ENCODE measurements around the gene FGD1. TPM values are rescaled to one million over a fixed set of nuclear protein-coding genes. Genes with fewer than 3 reads are reported as not detected.
A peak's percentile ranks its signal among the peaks of the same experiment; 100 is the strongest.

The FGD1 gene
- total and polyA plus RNA-seq, 5 experiments from 2014 or later, result 0.11 to 1.8 (median 0.95) TPM; not detected in 1

DNA sequence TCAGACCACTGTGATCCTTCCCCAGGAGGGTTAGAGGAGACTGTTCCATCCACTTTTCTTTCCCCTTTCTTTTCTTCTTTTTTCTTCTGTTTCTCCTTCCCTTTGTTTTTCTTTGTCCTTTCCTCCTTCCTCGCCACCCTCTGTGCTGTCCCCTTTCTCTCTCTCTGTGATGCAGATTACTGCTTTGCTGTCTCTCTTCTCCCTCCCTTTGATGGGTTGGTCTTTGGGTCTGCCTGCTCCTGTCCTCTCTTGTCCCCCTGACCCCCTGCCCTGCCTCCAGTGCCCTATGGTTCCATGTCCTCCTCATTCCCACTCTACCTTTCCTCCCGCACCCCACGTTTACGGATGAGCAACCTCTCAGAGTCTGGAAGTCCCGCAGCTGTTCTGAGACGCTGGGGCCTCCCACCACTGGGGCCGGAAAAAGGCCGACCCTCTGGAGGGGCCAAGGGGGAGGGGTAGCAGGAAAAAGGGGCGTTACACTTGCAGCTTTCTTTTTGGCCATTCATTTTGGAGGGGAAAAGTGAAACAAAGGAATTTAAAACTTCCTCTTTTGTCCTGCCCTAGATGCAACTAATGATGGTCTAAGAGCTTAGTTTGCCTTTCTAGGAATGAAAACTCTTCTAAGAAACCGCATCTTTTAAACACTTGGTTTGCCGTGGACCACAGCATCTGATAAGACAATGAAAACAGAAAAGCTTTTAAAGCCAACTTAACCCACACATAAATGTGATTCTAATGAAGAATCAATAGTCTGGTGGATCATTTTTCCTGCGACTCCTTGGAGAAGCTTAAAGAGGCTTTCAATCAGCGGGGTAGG, 80.3 kb downstream of the FGD1 start:
- ATAC-seq (no peak), DNase-seq (no peak)
- Mint-ChIP-seq H3K27ac (peak overlapping the region in 2 of 10 donors; percentile 51 to 68), H3K4me1 (peaks cover 0 to 11% (median 8%) of the 10 kb centered on the region in 4 donors), H3K36me3 (peaks cover 0 to 4% (median 0%) of the 10 kb centered on the region in 3 donors), H3K4me3 (peak overlapping the region in 1 of 10 donors; percentile 26), H3K9me3 (no peaks in the 10 kb centered on the region), H3K27me3 (peaks cover 0 to 21% (median 15%) of the 10 kb centered on the region in 5 donors)
- POLR2A ChIA-PET, result no interaction called here

DNA sequence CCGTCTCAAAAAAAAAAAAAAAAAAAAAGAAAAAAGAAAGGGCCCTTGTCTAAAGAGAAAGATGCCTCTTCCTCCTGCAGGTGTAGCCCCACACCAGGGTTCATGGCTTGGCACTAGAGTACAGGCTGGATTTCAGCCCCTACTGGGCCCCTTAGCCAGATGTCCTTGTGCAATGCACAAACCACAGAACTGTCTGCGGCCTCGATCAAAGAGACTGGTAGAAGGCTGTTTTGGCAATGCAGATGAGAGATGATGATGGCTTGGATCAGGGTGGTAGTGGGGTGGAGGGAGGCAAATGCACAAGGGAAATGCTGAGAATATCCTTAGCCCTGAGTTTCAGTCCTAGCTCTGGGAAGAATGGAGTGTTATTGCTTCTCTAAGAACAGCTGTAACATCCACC, 82.3 kb downstream of the FGD1 start:
- H3K36me3 Mint-ChIP-seq, result no peaks in the 10 kb centered on the region
- DNase-seq, result no peak
- POLR2A ChIA-PET, result interaction anchor here (0.7 kb wide), 1 partner anchor 29 kb away, joined by 4 read pairs; no protein-coding TSS in a partner anchor
- no peak for ATAC-seq
- H3K9me3 Mint-ChIP-seq, result no peaks in the 10 kb centered on the region
- no peak overlapping the region for H3K4me3 Mint-ChIP-seq
- H3K27me3 Mint-ChIP-seq, result peaks cover 0 to 12% (median 7%) of the 10 kb centered on the region in 5 donors
- H3K27ac Mint-ChIP-seq, result peak overlapping the region in 1 of 10 donors; percentile 29
- H3K4me1 Mint-ChIP-seq, result peaks cover 0 to 18% (median 11%) of the 10 kb centered on the region in 4 donors

GRCh38 chrX:54411732-54412131, 84.3 kb downstream of the FGD1 start:
- Mint-ChIP-seq H3K36me3 (no peaks in the 10 kb centered on the region), H3K27ac (no peak overlapping the region), H3K9me3 (no peaks in the 10 kb centered on the region), H3K4me3 (no peak overlapping the region), H3K4me1 (peaks cover 0 to 20% (median 13%) of the 10 kb centered on the region in 4 donors), H3K27me3 (peaks cover 0 to 11% (median 3%) of the 10 kb centered on the region in 5 donors)
- POLR2A ChIA-PET, result no interaction called here
- DNase-seq (no peak), ATAC-seq (no peak)

DNA sequence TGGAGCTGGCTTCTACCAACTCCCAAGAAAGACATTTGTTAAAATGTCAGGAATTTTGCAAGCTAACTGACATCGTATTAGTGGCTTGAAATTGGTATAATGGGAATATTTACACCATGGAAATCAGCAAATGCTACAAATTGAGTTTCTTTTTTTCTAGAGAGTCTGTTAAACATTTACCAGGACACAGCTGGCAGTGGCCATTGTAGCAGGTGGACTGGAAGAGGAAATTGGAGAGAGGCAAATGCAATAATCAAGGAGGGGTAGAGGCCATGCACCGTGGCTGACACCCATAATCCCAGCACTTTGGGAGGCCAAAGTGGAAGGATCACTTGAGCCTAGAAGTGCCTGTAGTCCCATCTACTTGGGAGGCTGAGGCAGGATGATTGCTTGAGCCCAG, 88.8 kb downstream of the FGD1 start:
- no peak for ATAC-seq
- Mint-ChIP-seq H3K4me3 (no peak overlapping the region), H3K27ac (no peak overlapping the region), H3K36me3 (no peaks in the 10 kb centered on the region), H3K9me3 (no peaks in the 10 kb centered on the region), H3K4me1 (peaks cover 0 to 9% (median 4%) of the 10 kb centered on the region in 4 donors), H3K27me3 (peaks cover 5 to 18% (median 10%) of the 10 kb centered on the region in 5 donors)
- no peak for DNase-seq
- POLR2A ChIA-PET, result no interaction called here

DNA sequence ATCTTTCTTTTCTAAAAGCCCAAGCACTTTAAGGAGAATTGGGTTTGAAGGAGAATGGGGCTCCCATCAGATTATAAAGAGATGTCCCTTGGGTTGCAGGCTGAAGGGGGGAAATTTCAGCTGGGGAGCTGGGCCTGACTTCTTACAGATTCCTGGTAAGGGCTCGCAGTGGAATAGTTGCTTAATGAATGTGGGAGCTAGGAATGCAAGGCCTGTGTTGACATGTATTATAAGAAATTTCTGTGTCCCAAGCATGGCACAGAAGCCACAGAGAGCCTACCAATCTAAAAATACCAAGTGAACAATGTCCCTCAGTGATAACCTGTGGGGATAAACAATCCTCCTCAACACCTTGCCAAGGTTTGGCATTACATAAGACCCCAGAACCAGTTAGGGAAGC, 98.9 kb downstream of the FGD1 start:
- Mint-ChIP-seq H3K4me1 (no peaks in the 10 kb centered on the region), H3K27me3 (peaks cover 0 to 4% (median 0%) of the 10 kb centered on the region in 5 donors), H3K27ac (peak overlapping the region in 1 of 10 donors; percentile 56), H3K4me3 (no peak overlapping the region), H3K9me3 (peaks cover 0 to 6% (median 0%) of the 10 kb centered on the region in 9 donors), H3K36me3 (no peaks in the 10 kb centered on the region)
- ATAC-seq, result no peak
- POLR2A ChIA-PET, result no interaction called here
- DNase-seq, result no peak

Other genes with a start within 250 kb of the FGD1 start
- 1 to 10 TPM in 1 of 2 experiments, under 1 TPM in 1; 0.88 to 1.2 TPM for gene WNK3, start 138.2 kb downstream of the FGD1 start, total RNA-seq
- under 1 TPM; 0.25 to 0.46 (median 0.26) TPM for gene WNK3, start 138.2 kb downstream of the FGD1 start, polyA plus RNA-seq
- gene TSR2, start 55.8 kb downstream of the FGD1 start, total RNA-seq, result 10 to 100 TPM; 44.5 to 47.3 TPM
- 10 to 100 TPM; 65.8 to 83.4 (median 66.4) TPM for gene TSR2, start 55.8 kb downstream of the FGD1 start, polyA plus RNA-seq
- 10 to 100 TPM; 54.8 to 55.3 TPM for gene GNL3L, start 34.0 kb upstream of the FGD1 start, total RNA-seq
- gene GNL3L, start 34.0 kb upstream of the FGD1 start, polyA plus RNA-seq, result 10 to 100 TPM; 22.5 to 43.1 (median 33.3) TPM